Measurements from ENCODE around the gene UBE3A. TPM values are rescaled to one million over a fixed set of nuclear protein-coding genes. Genes with fewer than 3 reads are reported as not detected.
"Not testable (repeated sequence)": the region's sequence is repeated elsewhere in the genome, so short reads cannot be mapped to it uniquely, and the experiment has no call there.

Gene UBE3A
- total and polyA plus RNA-seq, 3 donors from 2014 or later, result 77.3 to 103 (median 86.5) TPM

DNA sequence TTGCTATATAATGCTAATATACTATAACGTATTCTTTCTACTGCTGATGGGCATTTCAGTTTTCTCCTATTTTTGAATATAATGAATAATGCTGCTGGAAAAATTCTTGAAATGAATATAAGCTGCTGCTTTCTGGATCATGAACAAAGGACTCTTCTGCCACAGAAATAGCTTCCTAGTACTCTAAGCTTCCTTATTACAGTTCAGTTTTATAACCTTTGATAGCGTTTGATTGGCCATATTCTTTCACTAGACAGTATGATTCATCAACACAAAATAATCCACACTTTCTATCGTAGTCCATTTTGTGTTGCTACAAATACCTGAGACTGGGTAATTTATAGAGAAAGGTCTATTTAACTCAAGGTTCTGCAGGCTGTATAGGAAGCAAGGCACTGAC lies 16.4 kb upstream of the UBE3A start:
- no peak overlapping the region for H3K4me3 ChIP-seq
- no peaks in the 10 kb centered on the region for H3K4me1 ChIP-seq
- 90 to 94% methylated on average over 3 of the region's 3 CpGs for WGBS, 2 donors
- intact Hi-C loops (cut with DNase I; ENCODE audit: low total_unique reads), result no loop called here
- H3K36me3 ChIP-seq (ENCODE audit: low read depth, missing control alignments), result no peaks in the 10 kb centered on the region
- no peak for TF ChIP-seq POLR2A (IDR thresholded peaks at IDR 0.05)
- TF ChIP-seq, protein P1, sequence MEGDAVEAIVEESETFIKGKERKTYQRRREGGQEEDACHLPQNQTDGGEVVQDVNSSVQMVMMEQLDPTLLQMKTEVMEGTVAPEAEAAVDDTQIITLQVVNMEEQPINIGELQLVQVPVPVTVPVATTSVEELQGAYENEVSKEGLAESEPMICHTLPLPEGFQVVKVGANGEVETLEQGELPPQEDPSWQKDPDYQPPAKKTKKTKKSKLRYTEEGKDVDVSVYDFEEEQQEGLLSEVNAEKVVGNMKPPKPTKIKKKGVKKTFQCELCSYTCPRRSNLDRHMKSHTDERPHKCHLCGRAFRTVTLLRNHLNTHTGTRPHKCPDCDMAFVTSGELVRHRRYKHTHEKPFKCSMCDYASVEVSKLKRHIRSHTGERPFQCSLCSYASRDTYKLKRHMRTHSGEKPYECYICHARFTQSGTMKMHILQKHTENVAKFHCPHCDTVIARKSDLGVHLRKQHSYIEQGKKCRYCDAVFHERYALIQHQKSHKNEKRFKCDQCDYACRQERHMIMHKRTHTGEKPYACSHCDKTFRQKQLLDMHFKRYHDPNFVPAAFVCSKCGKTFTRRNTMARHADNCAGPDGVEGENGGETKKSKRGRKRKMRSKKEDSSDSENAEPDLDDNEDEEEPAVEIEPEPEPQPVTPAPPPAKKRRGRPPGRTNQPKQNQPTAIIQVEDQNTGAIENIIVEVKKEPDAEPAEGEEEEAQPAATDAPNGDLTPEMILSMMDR (IDR thresholded peaks at IDR 0.05), result no peak
- H3K9me3 ChIP-seq, result no peaks in the 10 kb centered on the region
- H3K27me3 ChIP-seq, result no peaks in the 10 kb centered on the region
- DNase-seq, result no peak
- H3K27ac ChIP-seq, result no peak overlapping the region

GRCh38 chr15:25454771-25455170 lies 15.9 kb upstream of the UBE3A start:
- no peak overlapping the region for H3K4me3 ChIP-seq
- 88% methylated on average over 2 of the region's 2 CpGs for WGBS, 2 donors
- TF ChIP-seq, protein P1 (IDR thresholded peaks at IDR 0.05), result no peak
- TF ChIP-seq POLR2A (IDR thresholded peaks at IDR 0.05), result no peak
- H3K27me3 ChIP-seq, result no peaks in the 10 kb centered on the region
- intact Hi-C loops (cut with DNase I; ENCODE audit: low total_unique reads), result no loop called here
- no peaks in the 10 kb centered on the region for H3K4me1 ChIP-seq
- DNase-seq, result no peak
- H3K27ac ChIP-seq, result no peak overlapping the region
- H3K9me3 ChIP-seq, result no peaks in the 10 kb centered on the region
- H3K36me3 ChIP-seq (ENCODE audit: low read depth, missing control alignments), result no peaks in the 10 kb centered on the region

DNA sequence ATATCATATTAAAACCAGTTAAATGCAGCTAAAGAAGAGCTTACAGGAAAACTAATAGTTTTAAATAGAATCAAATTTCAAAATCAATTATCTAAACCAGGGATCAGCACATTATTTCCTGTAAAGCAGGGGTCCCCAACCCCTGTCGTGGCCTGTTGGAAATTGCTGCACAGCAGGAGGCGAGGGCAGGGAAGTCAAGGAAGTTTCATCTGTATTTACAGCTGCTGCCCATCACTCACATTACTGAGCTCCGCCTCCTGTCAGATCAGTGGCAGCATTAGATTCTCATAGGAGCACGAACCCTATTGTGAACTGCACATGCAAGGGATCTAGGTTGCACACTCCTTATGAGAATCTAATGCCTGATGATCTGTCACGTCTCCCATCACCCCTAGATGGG lies 14.4 kb upstream of the UBE3A start:
- H3K9me3 ChIP-seq; DNase-seq; H3K36me3 ChIP-seq (ENCODE audit: low read depth, missing control alignments); intact Hi-C loops (cut with DNase I; ENCODE audit: low total_unique reads); H3K27me3 ChIP-seq; H3K4me3 ChIP-seq; H3K4me1 ChIP-seq; H3K27ac ChIP-seq: not testable (repeated sequence)
- 81 to 83% methylated on average over 5 of the region's 5 CpGs for WGBS, 2 donors

DNA sequence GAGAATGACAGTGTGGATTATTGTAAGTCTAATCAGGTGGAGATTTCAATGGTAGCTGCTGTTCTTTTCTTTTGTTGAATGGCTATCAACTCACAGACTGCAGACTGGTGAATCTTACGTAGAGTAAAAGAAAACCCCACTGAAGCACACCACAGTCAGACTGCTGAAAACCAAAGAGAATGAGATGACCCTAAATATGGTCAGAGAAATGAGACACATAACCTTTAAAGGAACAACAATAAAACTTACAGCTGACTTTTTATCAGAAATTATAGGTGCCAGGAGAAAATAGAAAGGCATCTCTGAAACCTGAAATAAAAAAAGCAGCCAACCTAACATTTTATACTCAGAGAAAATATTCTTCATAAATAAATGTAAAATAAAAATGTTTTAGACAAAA lies 12.7 kb upstream of the UBE3A start:
- intact Hi-C loops (cut with DNase I; ENCODE audit: low total_unique reads), result no loop called here

GRCh38 chr15:25450163-25450562 lies 11.3 kb upstream of the UBE3A start:
- no peak for DNase-seq
- H3K9me3 ChIP-seq, result no peaks in the 10 kb centered on the region
- no peaks in the 10 kb centered on the region for H3K27me3 ChIP-seq
- H3K27ac ChIP-seq, result no peak overlapping the region
- H3K4me3 ChIP-seq, result no peak overlapping the region
- WGBS, 2 donors, result 92 to 94% methylated on average over 1 of the region's 1 CpG
- intact Hi-C loops (cut with DNase I; ENCODE audit: low total_unique reads), result no loop called here
- H3K36me3 ChIP-seq (ENCODE audit: low read depth, missing control alignments), result no peaks in the 10 kb centered on the region
- TF ChIP-seq, protein P1 (IDR thresholded peaks at IDR 0.05), result no peak
- TF ChIP-seq POLR2A (IDR thresholded peaks at IDR 0.05), result no peak
- H3K4me1 ChIP-seq, result no peaks in the 10 kb centered on the region

More for the DNA sequence above, 12.7 kb upstream of the UBE3A start:
- no peak for TF ChIP-seq POLR2A (IDR thresholded peaks at IDR 0.05)
- TF ChIP-seq, protein P1 (IDR thresholded peaks at IDR 0.05), result no peak
- no peak for DNase-seq
- WGBS, 2 donors, result 95 to 97% methylated on average over 1 of the region's 1 CpG
- Histone ChIP-seq H3K4me3 (no peak overlapping the region), H3K4me1 (no peaks in the 10 kb centered on the region), H3K36me3 (ENCODE audit: low read depth, missing control alignments) (no peaks in the 10 kb centered on the region), H3K27me3 (no peaks in the 10 kb centered on the region), H3K9me3 (no peaks in the 10 kb centered on the region), H3K27ac (no peak overlapping the region)
